Esophagus muscularis mucosa (tissue), 4 donors: ENCODE data around the gene CPA2. TPM values are rescaled to one million over a fixed set of nuclear protein-coding genes. Genes with fewer than 3 reads are reported as not detected.

Experiments used
- DNase-seq: peaks from one replicate; pipeline ENCODE4 v3.0.0-alpha.2; 2017; ENCODE audit errors: extremely low spot score
- H3K27ac ChIP-seq, 4 donors: fragments of 200-600 bp; sonication (generic); replicated peaks in 1 of 4; 1 replicate in 3 of 4; 2 replicates in 1 of 4; pipeline ENCODE4 v1.5.1; 2016 to 2019; ENCODE audit warnings: mild to moderate bottlenecking in 1 of 4
- H3K27me3 ChIP-seq, 4 donors: fragments of 200-600 bp; sonication (generic); one replicate each; pipeline versions ENCODE4 v1.5.1 to v1.6.0; 2016 to 2019
- H3K36me3 ChIP-seq, 4 donors: fragments of 200-600 bp; sonication (generic); one replicate each; pipeline ENCODE4 v1.5.1; 2016 to 2019
- H3K4me1 ChIP-seq, 4 donors: fragments of 200-600 bp; sonication (generic); one replicate each; pipeline ENCODE4 v1.5.1; 2016 to 2019
- H3K4me3 ChIP-seq, 4 donors: fragments of 200-600 bp; sonication (generic); 1 replicate in 2 of 4; 2 replicates in 2 of 4; pipeline ENCODE4 v1.5.1; 2016 to 2019; ENCODE audit warnings: mild to moderate bottlenecking in 4 of 4, moderate library complexity in 1 of 4
- H3K9me3 ChIP-seq, 4 donors: fragments of 200-600 bp; sonication (generic); 1 replicate in 3 of 4; 2 replicates in 1 of 4; pipeline ENCODE4 v1.5.1; 2016 to 2019
- EP300 ChIP-seq: sonication (generic); formaldehyde crosslinking; IDR thresholded peaks from one replicate; pipeline ENCODE4 v1.6.1; 2017; ENCODE audit warnings: antibody characterized with exemption
- POLR2A ChIP-seq: fragments of 450-650 bp; IDR thresholded peaks from one replicate; pipeline ENCODE4 v1.6.1; 2017; ENCODE audit warnings: antibody characterized with exemption, moderate library complexity, mild to moderate bottlenecking, low read depth
- POLR2AphosphoS5 ChIP-seq, 2 donors: sonication (generic); formaldehyde crosslinking; IDR thresholded peaks; one replicate each; pipeline ENCODE4 v1.6.1; 2017; ENCODE audit warnings: antibody characterized with exemption in 2 of 2
- WGBS: methylation state at CpG from one replicate; pipeline ENCODE4 v1.1.5; 2018; 5-methylcytosine and 5-hydroxymethylcytosine counted together
- intact Hi-C: fragments of 100-400 bp; cut with DNase I; formaldehyde crosslinking; loops from one replicate; pipeline ENCODE4 v1.15.1; 2023
- total RNA-seq, 4 donors: library from RNA; depleted of rRNA; stranded (reverse); fragments of >200 nt; gene quantifications; one replicate each; pipeline versions ENCODE4 v1.1.0 to v1.2.1, GENCODE V29; 2016
- TF ChIP-seq, protein P1 (sequence below), 3 experiments: fragments of 200-600 bp in 2 of 3; fragments of 450-650 bp in 1 of 3; sonication (generic) in 2 of 3; IDR thresholded peaks; one replicate each; pipeline ENCODE4 v1.5.1; 2017 to 2019; ENCODE audit warnings: antibody characterized with exemption in 3 of 3, mild to moderate bottlenecking in 2 of 3, moderate library complexity in 1 of 3

The CPA2 gene
- total RNA-seq, 4 donors from 2014 or later = not detected

DNA sequence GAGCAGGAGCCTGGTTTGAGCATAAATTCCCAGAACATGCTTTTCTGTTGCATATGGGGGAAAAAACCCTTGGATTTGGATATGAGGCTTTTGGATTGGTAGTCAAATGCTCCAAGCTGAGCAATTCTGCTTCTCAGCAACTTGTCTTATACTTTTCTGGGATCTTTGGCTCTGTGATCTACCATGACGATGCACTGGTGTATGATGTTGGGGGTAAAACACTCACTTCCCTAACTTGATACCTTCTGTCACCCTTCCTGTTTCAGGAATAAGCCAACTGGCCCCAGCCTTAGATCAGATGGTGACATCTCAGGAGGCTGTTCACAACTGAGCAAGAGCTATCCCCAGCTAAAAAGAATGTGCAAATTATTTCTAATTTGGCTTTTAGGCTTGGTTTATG lies 13.2 kb downstream of the CPA2 start:
- WGBS = 100% methylated on average over 1 of the region's 1 CpG
- Histone ChIP-seq H3K27me3 (no peaks in the 10 kb centered on the region), H3K4me3 (no peak overlapping the region), H3K4me1 (peaks cover 0 to 6% (median 0%) of the 10 kb centered on the region in 4 donors), H3K9me3 (no peaks in the 10 kb centered on the region), H3K27ac (no peak overlapping the region), H3K36me3 (no peaks in the 10 kb centered on the region)
- TF ChIP-seq POLR2AphosphoS5 (IDR thresholded peaks at IDR 0.05) = no peak
- TF ChIP-seq POLR2A = no peak
- TF ChIP-seq, protein P1, sequence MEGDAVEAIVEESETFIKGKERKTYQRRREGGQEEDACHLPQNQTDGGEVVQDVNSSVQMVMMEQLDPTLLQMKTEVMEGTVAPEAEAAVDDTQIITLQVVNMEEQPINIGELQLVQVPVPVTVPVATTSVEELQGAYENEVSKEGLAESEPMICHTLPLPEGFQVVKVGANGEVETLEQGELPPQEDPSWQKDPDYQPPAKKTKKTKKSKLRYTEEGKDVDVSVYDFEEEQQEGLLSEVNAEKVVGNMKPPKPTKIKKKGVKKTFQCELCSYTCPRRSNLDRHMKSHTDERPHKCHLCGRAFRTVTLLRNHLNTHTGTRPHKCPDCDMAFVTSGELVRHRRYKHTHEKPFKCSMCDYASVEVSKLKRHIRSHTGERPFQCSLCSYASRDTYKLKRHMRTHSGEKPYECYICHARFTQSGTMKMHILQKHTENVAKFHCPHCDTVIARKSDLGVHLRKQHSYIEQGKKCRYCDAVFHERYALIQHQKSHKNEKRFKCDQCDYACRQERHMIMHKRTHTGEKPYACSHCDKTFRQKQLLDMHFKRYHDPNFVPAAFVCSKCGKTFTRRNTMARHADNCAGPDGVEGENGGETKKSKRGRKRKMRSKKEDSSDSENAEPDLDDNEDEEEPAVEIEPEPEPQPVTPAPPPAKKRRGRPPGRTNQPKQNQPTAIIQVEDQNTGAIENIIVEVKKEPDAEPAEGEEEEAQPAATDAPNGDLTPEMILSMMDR (IDR thresholded peaks at IDR 0.05) = no peak
- TF ChIP-seq EP300 = no peak
- intact Hi-C loops = no loop called here
- DNase-seq = no peak

GRCh38 chr7:130281260-130281659 lies 14.6 kb downstream of the CPA2 start:
- 80% methylated on average over 1 of the region's 1 CpG for WGBS
- no peaks in the 10 kb centered on the region for H3K36me3 ChIP-seq
- DNase-seq = no peak
- TF ChIP-seq, protein P1 (IDR thresholded peaks at IDR 0.05) = no peak
- no peak for TF ChIP-seq EP300
- no peak for TF ChIP-seq POLR2A
- TF ChIP-seq POLR2AphosphoS5 (IDR thresholded peaks at IDR 0.05) = no peak
- no peak overlapping the region for H3K4me3 ChIP-seq
- H3K27ac ChIP-seq = no peak overlapping the region
- H3K27me3 ChIP-seq = no peaks in the 10 kb centered on the region
- intact Hi-C loops = no loop called here
- H3K9me3 ChIP-seq = no peaks in the 10 kb centered on the region
- peaks cover 0 to 6% (median 0%) of the 10 kb centered on the region in 4 donors for H3K4me1 ChIP-seq

DNA sequence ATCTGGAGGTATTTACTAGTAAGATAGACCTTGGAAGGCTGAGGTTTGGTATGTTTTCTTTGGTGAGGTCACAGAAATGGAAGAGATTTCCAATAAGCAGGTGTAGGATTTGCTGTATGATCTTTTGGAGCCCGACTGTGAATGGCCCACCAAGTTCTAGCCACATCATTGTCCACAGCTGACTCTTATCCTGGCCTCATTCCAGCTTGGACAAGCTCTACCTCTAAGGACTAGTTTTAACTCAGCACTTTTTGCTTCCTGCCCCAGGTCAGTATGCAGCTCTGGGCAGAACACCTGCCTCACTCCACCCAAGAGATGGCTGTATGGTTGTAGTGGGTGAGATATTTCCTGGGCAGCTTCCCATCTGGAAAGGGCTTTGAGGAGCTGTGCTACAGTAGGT lies 20.2 kb downstream of the CPA2 start:
- no peaks in the 10 kb centered on the region for H3K4me1 ChIP-seq
- no peak overlapping the region for H3K27ac ChIP-seq
- H3K4me3 ChIP-seq = no peak overlapping the region
- TF ChIP-seq POLR2AphosphoS5 (IDR thresholded peaks at IDR 0.05) (no peak), POLR2A (no peak), EP300 (no peak)
- TF ChIP-seq, protein P1 (IDR thresholded peaks at IDR 0.05) = no peak
- intact Hi-C loops = no loop called here
- H3K36me3 ChIP-seq = no peaks in the 10 kb centered on the region
- H3K9me3 ChIP-seq = no peaks in the 10 kb centered on the region
- H3K27me3 ChIP-seq = no peaks in the 10 kb centered on the region
- DNase-seq = no peak
- 75% methylated on average over 1 of the region's 1 CpG for WGBS

GRCh38 chr7:130288168-130288567 lies 21.5 kb downstream of the CPA2 start:
- H3K9me3 ChIP-seq = no peaks in the 10 kb centered on the region
- no peak overlapping the region for H3K4me3 ChIP-seq
- no peaks in the 10 kb centered on the region for H3K4me1 ChIP-seq
- no peaks in the 10 kb centered on the region for H3K27me3 ChIP-seq
- H3K36me3 ChIP-seq = no peaks in the 10 kb centered on the region
- TF ChIP-seq POLR2A = no peak
- TF ChIP-seq, protein P1 (IDR thresholded peaks at IDR 0.05) = no peak
- TF ChIP-seq POLR2AphosphoS5 (IDR thresholded peaks at IDR 0.05) = no peak
- H3K27ac ChIP-seq = no peak overlapping the region
- DNase-seq = no peak
- intact Hi-C loops = no loop called here
- WGBS = 92% methylated on average over 4 of the region's 4 CpGs

GRCh38 chr7:130288829-130289228 lies 22.2 kb downstream of the CPA2 start:
- no peaks in the 10 kb centered on the region for H3K36me3 ChIP-seq
- 74% methylated on average over 5 of the region's 5 CpGs for WGBS
- TF ChIP-seq POLR2AphosphoS5 (IDR thresholded peaks at IDR 0.05) (no peak), POLR2A (no peak), EP300 (no peak)
- TF ChIP-seq, protein P1 (IDR thresholded peaks at IDR 0.05) = no peak
- intact Hi-C loops = no loop called here
- DNase-seq = no peak
- no peak overlapping the region for H3K27ac ChIP-seq
- H3K9me3 ChIP-seq = no peaks in the 10 kb centered on the region
- H3K4me1 ChIP-seq = no peaks in the 10 kb centered on the region
- H3K27me3 ChIP-seq = no peaks in the 10 kb centered on the region
- no peak overlapping the region for H3K4me3 ChIP-seq
